HL-60/S4 (cell line): ENCODE measurements around the gene GPX2.

Experiments
- in situ Hi-C: fragments of 300-500 bp; cut with MboI; formaldehyde crosslinking; loops from 2 replicates; pipeline ENCODE4 v1.14.3; 2022; ENCODE audit warnings: low sequenced_read_pairs

GPX2 gene

GRCh38 chr14:64960762-64961276, 18.3 kb upstream of the GPX2 start:
- in situ Hi-C loops, result no loop called here

- in situ Hi-C loops, result no loop called here
These were observed 16.2 kb upstream of the GPX2 start for GRCh38 chr14:64958743-64959142.

GRCh38 chr14:64958201-64958600, 15.7 kb upstream of the GPX2 start:
- in situ Hi-C loops, result no loop called here

- in situ Hi-C loops, result no loop called here
These were observed 14.3 kb upstream of the GPX2 start for GRCh38 chr14:64956697-64957406.

- in situ Hi-C loops, result no loop called here
These were observed 12.8 kb upstream of the GPX2 start for GRCh38 chr14:64955297-64955696.

- in situ Hi-C loops, result no loop called here
These were observed 12.1 kb upstream of the GPX2 start for GRCh38 chr14:64954491-64955240.

GRCh38 chr14:64953661-64954060, 11.1 kb upstream of the GPX2 start:
- in situ Hi-C loops, result no loop called here

- in situ Hi-C loops, result no loop called here
These were observed 10.7 kb upstream of the GPX2 start for GRCh38 chr14:64953310-64953654.

- in situ Hi-C loops, result no loop called here
These were observed 10.2 kb upstream of the GPX2 start for GRCh38 chr14:64952598-64953309.

- in situ Hi-C loops, result no loop called here
These were observed 9.2 kb upstream of the GPX2 start for GRCh38 chr14:64951724-64952123.

GRCh38 chr14:64951291-64951690, 8.7 kb upstream of the GPX2 start:
- in situ Hi-C loops, result no loop called here

- in situ Hi-C loops, result no loop called here
These were observed 8.3 kb upstream of the GPX2 start for GRCh38 chr14:64950889-64951288.

GRCh38 chr14:64948612-64949210, 6.2 kb upstream of the GPX2 start:
- in situ Hi-C loops, result no loop called here

GRCh38 chr14:64947710-64948611, 5.4 kb upstream of the GPX2 start:
- in situ Hi-C loops, result no loop called here

- in situ Hi-C loops, result no loop called here
These were observed 3.9 kb upstream of the GPX2 start for GRCh38 chr14:64946310-64947045.

GRCh38 chr14:64945431-64946178, 3.1 kb upstream of the GPX2 start:
- in situ Hi-C loops, result no loop called here

GRCh38 chr14:64944861-64945260, 2.3 kb upstream of the GPX2 start:
- in situ Hi-C loops, result no loop called here

- in situ Hi-C loops, result no loop called here
These were observed 1.5 kb upstream of the GPX2 start for GRCh38 chr14:64944041-64944440.

- in situ Hi-C loops, result no loop called here
These were observed 1.0 kb upstream of the GPX2 start for GRCh38 chr14:64943556-64943955.
